Activated CD8-positive, alpha-beta memory T cell treated with anti-CD3 and anti-CD28 coated beads for 48 hours (primary cell): ENCODE results near the gene ZNF485.
"Not testable (repeated sequence)": the region's sequence is repeated elsewhere in the genome, so short reads cannot be mapped to it uniquely, and the experiment has no call there.

Experiments
- DNase-seq, 3 experiments: peaks; one replicate each; pipeline ENCODE4 v3.0.0-alpha.2; 2020; ENCODE audit warnings: low read depth in 2 of 3, low spot score in 2 of 3

The ZNF485 gene

DNA sequence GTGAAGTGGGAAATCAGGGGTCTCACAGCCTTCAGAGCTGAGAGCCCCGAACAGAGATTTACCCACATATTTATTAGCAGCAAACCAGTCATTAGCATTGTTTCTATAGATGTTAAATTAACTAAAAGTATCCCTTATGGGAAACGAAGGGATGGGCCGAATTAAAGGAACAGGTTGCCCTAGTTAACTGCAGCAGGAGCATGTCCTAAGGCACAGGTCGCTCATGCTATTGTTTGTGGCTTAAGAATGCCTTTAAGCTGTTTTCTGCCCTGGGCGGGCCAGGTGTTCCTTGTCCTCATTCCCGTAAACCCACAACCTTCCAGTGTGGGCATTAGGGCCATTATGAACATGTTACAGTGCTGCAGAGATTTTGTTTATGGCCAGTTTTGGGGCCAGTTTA is 4.7 kb upstream of the ZNF485 start:
- not testable (repeated sequence) for DNase-seq

DNA sequence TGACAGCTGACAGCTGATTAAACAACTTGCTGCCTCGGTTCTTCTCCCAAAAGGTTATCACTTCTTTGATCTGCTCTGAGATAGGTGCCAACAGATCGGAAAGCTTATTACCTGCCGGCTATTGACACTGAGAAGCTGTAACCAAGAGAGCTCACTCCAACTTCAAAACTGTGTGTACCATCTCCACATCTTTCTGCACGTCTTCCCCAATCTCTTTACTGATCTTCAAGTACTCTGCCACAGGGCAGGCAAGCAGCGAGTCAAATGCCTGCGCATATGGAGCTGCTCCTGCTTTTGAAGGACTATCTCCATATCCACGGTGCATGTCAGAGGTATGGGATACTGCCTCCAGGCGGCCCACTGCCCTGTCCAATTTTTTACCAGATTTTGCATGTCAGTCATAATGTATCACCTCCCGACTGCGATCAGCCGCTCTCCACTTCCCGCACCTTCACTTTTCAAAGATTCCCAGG is 352 bp upstream of the ZNF485 start:
- no peak for DNase-seq

DNA sequence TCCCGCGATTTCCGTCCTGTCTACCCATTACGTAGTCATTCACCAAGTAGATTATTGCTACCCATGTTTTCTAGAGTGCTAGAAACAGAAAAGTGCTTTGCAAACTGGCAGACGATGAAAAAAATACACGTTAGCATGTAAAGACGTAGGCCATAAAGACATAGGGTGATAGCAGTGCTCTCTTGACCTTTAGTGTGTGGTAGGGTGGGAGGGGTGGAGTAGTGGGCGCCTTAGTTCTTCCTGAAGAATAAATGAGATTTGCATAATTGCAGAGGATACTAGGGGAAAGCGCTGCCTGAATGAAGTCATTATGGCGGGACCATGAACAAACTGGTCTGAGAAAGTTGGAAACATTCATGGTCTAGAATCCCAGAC is 948 bp downstream of the ZNF485 start:
- DNase-seq: no peak

DNA sequence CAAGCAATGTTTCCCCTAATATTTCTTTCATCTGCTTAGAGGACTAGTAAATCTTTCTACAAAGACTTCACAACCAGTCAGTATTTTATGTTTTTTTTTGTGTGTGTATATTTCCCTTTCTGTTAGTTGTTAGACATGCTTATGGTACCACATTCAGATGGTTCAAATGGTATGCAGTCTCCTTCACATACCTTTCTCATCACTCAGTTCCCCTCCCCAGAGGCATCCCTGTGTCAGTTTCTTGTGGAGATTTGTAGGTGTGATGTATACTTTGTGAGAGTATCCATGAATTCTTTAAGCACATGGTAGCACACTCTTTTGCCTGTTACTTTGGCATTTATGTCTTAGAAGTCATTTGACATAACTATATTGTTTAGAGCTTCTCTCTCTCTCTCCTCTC is 4.4 kb downstream of the ZNF485 start:
- DNase-seq: no peak

DNA sequence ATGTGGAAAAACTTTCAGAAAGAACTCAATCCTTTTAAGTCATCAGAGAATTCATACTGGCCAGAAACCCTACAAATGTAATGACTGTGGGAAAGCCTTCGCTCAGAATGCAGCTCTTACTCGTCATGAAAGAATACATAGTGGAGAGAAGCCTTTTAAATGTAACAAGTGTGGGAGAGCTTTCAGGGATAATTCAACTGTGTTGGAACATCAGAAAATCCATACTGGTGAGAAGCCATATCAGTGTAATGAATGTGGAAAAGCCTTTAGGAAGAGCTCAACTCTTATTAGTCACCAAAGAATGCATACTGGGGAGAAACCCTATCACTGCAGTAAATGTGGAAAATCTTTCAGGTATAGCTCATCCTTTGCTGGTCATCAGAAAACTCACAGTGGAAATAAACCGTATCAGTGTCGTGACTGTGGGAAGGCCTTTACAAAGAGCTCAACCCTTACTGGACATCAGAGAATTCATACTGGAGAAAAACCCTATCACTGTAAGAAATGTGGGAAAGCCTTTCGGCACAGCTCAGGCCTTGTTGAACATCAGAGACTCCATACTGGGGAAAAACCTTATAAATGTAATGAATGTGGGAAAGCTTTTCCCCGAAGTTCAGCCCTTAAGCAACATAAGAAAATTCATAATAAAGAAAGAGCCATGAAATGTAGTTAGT is 10.6 kb downstream of the ZNF485 start:
- DNase-seq: no peak

DNA sequence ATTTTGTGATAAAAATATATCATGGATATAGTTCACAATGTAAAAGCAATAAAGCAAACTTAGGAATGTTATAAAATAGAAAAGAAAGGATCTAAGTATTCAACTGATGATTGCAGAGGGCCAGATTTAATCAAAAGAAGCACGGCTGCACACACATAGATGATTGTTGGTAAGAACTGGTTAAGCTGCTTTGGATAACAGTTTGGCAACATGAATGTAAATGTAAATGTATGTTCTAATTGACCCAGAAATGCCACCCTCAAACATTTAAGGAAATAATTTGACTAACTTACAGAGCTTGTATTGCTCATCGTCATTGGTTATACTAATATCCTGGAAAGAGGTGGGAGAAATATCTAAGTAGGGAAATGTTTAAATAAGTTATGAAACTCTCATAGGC is 13.1 kb downstream of the ZNF485 start:
- no peak for DNase-seq

DNA sequence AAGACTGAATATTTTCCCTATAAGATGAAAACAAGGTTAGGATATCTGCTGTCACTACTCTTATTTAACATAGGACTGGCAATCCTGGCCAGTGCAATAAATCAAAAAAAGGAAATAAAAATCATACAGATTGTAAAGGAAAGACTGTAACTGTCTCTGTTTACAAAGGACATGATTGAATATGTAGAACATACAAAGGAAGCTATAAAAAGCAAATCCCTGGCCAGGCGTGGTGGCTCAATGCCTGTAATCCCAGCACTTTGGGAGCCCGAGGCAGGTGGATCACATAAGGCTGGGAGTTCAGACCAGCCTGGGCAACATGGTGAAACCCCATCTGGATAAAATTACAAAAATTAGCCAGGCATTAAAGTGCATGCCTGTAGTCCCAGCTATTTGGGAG is 15.8 kb downstream of the ZNF485 start:
- no peak for DNase-seq

DNA sequence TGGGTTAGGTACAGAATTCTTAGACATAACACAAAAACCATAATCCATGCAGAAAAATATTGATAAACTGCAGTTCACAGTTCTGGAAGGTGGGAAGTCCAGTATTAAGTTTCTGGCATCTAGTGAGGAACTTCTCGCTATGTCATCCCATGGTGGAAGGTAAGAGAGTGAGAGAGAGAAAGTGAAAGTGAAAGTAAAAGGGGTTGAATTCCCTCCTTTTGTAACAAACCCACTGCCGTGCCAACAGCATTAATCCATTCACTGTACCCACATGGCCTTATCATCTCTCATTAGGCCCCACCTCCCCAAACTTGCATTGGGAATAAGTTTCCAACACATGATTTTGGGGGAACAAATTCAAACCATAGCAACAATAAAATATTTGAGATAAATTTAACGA is 17.1 kb downstream of the ZNF485 start:
- DNase-seq: no peak

DNA sequence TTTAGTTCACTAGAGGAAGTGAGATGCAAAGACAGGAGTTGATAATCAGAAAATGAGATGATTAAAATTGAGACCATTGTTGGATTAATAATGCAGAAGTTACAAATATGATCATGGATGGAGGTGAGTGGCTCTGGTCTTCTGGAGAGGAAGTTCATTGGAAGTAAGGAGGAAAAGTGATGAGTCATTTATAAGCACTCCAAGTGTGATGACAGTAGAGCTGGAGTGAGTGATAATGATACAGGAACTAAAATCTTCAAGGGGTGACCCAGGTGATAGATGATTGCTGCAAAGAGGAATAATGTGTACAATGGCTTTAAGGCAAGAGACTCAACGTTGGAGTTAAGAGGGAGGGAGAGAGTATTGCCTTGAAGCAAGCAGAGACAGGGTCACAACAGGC is 21.7 kb downstream of the ZNF485 start:
- DNase-seq: no peak

DNA sequence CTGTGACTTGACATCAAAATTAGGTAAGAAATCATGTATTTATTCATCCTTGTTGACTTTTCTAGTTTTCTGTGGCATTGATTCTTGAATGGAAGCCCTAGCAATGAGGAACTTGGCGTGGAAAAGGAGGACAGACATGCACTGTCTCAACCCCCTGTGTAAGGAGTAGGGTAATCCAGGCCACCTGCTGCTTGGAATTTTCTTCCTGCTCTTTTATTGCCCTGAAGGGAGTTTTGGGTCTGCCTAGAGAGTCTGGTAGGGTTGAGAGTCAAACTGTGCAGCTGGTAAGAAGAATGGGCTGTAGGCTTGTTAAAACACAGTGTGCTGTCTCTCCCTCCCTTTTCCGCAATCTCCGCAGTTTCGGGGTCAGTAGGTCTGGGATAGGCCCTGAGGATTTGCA is 22.7 kb downstream of the ZNF485 start:
- no peak for DNase-seq

DNA sequence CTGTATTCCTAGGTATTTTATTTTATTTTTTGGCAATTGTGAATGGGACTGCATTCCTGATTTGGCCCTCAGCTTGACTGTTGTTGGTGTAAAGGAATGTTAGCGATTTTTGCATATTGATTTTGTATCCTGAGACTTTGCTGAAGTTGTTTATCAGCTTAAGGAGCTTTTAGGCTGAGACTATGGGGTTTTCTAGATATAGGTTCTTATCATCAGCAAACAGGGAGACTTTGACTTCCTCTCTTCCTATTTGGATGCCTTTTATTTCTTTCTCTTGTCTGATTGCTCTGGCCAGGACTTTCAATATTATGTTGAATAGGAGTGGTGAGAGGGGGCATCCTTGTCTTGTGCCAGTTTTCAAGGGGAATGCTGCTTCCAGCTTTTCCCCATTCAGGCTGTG is 29.6 kb downstream of the ZNF485 start:
- DNase-seq: not testable (repeated sequence)

DNA sequence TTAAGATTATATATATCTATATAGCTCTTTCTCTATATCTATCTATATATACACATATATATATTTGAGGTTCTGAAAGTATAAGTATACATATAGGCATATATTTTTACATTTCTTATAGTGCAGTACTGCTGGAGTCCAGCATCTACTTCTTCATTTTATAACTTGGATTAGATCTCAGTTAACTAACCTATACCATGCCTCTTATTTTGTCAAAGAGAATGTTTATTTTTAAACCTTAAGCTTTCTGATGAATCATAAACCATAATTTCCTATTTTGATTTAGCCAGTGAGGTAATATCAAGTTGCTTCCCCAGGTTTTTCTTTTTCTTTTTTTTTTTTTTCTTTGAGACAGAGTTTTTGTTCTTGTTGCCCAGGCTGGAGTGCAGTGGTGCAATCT is 34.4 kb downstream of the ZNF485 start:
- no peak for DNase-seq

DNA sequence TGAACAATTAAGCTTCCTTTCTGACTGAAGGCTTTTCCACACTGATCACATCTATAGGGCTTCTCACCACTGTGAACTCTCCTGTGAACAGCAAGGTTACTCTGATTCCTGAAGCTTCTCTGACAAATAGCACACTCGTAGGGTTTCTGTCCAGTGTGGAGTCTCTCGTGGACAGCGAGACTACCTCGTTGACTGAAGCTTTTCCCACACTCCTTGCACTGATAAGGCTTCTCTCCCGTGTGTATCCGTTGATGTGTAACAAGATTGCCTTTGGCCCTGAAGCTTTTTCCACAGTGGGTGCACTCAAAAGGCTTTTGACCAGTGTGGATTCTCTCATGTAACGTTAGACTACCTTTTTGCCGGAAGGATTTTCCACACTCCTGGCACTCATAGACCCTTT is 38.0 kb downstream of the ZNF485 start:
- DNase-seq: no peak

DNA sequence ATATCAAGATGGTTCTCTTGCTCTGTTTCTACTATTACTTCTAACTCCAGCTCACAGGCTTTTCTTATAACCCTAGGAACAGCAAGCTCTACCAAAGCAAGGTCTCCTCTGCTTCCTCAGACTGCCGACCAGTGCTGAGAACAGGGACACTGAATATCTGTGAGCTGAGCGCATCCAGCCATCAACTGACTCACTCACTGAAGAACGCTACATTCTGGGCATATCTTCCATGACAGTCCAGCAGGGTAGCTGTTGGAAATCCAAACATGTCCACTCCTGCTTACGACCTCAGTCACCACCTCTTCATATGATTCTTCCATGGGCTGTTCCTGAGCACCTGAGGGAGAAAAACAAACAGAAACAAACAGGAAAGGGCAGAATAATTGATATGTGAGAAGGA is 39.6 kb downstream of the ZNF485 start:
- DNase-seq: no peak

DNA sequence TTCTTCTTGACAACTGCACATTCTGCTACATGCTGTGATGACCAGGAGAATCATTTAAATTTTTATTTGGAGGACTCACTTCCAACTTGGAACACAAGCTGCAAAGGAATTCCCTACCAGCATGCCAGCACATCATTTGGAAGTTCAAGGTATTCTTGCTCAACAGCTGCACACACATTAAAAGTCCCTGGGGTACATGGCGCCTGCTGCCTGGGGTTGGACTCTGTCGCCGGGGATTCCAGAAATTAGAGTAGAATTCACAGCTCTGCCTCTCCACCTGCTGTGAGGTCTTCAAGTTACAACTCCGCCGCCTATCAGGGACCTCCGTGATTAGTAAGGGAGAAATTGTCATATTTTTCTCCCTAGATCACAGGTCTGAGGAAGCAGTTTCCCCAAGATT is 41.3 kb downstream of the ZNF485 start:
- DNase-seq: no peak

DNA sequence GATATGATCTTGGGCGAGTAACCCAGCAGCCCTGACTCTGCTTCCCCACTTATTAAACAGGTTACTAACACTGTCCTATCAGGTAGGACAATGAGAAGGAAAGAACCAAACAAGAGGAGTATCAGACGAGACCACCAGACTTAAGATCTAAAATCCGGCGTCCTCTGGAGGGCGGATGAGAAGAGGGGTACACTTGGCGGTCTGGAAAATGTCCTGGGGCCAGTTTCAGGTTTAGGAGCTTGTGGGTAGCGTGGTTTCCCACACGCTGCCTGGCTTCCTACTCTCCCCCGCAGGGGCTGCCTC is 41.8 kb downstream of the ZNF485 start:
- DNase-seq: no peak

DNA sequence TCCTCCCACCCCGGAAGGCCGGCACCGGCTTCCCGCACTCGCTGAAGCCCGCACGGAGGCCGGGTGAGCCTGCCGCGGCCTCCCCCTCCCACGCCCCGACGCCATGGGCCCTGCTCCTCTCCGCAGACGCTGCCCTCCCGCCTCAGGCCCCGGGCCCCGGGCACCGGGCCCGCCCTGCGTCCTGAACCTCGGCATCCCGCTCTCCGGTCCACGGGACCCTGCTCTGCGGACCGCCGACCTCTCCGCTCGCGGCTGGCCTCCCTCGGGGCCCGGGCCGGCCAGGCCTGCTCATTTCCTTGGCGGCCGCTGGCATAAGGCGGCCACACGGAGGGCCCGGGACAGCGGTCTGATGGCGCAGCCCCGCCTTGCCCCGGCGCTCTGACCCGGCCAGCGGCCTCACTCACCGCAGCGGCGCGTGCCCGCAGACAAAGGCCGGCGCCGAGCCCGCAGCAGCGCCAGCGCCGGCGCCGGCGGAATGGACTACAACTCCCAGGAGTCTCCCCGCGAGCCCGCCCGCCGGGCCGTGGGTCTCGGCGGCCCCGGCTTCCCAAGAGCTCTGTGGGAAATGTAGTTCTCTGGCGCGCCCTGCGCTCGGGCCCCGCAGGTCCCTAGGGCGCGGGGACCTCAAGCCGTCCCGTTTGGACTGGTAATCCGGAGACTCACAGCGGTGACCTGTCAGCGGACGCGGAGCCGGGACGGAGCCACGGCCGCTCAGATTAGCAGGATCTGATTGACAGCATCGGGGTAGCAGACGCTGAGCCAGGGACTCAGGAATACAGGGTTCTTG is 42.4 kb downstream of the ZNF485 start, which contains the start of gene ZNF32:
ZNF32 (minus strand) TSS at position 484 of the 787 bp plus-strand sequence. CDS start 2,748 bp downstream, outside the sequence.
- peak; percentile 45 to 57 (median 56) for DNase-seq

DNA sequence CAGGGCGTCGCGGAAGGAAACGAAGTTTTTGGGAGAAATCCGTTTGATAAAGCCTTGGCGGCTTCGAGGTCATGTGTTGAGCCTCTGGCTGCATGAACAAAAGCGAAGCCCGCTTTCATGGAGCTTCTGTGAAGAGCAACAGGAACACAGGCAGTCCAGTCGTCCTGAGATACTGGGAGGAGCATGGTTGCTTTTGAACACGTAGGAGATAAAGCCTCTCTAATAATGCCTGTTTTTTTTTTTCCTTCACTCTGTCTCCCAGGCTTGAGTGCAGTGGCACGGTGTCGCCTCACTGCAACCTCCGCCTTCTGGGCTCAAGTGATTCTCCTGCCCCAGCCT is 42.9 kb downstream of the ZNF485 start:
- no peak for DNase-seq

DNA sequence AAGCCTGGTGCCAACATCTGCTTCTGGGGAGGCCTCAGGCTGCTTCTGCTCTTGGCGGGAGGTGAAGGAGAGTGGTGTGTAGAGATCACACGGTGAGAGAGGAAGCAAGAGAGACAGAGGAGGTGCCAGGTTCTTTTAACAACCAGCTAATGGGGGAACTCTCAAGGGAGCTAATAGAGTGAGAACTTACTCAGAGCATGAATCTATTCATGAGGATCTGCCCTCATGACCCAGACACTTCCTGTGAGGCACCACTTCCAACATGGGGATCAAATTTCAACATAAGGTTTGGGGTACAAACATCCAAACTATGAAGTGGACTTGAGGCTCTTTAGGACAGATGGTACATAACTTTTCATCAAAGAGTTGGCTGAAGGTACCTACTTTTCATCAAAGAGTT is 47.5 kb downstream of the ZNF485 start:
- DNase-seq: no peak

DNA sequence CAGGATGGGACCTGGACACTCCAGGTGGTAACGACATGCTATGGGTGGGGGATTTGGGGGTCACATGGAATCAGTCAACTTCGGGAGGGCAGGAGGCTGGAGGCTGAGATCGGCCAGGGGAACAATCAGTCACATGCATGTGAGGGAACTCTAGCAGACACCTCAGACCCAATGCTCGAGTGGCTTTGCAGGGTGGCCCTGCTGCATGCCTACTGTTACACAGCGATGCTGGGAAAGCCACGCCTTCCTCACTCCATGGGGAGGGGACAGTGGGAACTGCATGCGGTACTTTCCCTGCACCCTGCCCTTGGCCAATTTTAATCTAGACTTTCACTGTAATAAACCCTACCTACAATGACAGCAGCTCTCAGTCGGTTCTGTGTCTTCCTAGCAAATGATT is 49.1 kb downstream of the ZNF485 start:
- no peak for DNase-seq

DNA sequence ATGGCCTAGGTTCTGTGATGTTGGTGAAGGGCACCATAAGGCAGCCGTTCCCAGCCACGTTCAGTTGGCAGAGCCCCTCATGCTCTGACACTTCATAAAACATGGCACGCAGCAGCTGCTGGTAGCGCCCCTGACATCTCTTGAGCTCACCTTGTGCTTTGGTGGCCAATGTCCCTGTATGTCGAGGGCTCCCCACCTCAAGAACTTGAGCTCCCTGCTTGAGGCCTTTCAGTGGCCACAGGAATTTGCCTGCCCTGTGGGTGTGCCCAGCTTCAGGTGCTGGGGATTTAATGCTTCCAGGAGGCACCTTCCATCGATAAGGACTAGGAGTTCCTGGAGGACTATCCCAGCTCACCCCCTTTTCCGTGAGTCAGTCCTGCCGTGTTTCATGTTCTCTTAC is 52.0 kb downstream of the ZNF485 start:
- DNase-seq: no peak

DNA sequence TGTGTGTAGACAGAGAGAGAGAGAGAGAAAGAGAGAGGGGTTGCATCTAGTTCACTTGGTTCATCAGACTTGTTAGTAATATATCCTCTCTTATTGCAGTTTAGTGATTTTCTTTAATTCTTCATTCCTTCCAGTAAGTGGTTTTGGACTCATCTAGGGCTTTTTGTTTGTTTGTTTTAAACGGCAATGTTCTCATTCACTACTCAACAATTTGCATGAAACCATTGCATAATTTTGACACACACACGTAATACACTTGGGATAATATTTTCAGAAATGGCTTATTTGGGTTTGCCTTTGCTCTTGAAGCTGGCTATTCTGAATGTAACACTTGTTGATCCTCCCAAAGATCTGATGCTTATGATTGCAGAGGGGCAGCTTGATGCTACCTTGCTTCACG is 58.8 kb downstream of the ZNF485 start:
- DNase-seq: no peak

DNA sequence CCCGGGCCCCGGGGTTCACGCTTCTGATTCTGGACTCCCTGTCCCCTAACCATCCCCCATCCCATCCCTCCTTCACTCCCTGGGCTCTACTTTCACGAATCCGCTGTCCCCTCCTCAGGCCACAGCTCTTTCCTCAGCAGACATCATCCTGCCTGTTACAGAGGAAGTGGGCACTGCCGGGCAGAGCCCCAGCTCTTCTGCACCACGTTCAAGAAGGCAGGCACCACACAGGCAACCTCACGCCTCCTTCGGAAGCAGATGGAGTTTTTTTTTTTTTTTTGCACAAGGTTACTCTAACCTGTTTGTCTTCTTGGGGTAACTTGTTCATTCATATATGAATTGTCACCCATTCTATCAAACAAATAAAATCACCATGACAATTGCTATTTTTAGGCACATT is 60.3 kb downstream of the ZNF485 start:
- DNase-seq: no peak
